Spinal cord (tissue), 10 donors: Measurements from ENCODE around the gene CDKN3. TPM values are rescaled to one million over a fixed set of nuclear protein-coding genes. Genes with fewer than 3 reads are reported as not detected.
"Not testable (repeated sequence)": the region's sequence is repeated elsewhere in the genome, so short reads cannot be mapped to it uniquely, and the experiment has no call there.

Source experiments
- DNase-seq, 6 donors: peaks; one replicate each; pipeline versions ENCODE4 v3.0.0 to v3.0.0-alpha.2; 2013 to 2015; ENCODE audit warnings: low spot score in 6 of 6, low read depth in 4 of 6
- H3K27ac ChIP-seq: one replicate; pipeline ENCODE4 v1.5.1; 2013; ENCODE audit warnings: low read depth, low read length, control low read depth
- H3K27me3 ChIP-seq: one replicate; pipeline ENCODE4 v1.6.1; 2013; ENCODE audit warnings: low read length; ENCODE audit not compliant: control insufficient read depth, insufficient read depth
- H3K36me3 ChIP-seq: one replicate; pipeline ENCODE4 v1.6.1; 2013; ENCODE audit warnings: low read length; ENCODE audit not compliant: control insufficient read depth, insufficient read depth
- H3K4me1 ChIP-seq: one replicate; pipeline ENCODE4 v1.6.1; 2013; ENCODE audit warnings: low read length; ENCODE audit not compliant: control insufficient read depth, insufficient read depth
- H3K4me3 ChIP-seq: one replicate; pipeline ENCODE4 v1.5.1; 2013; ENCODE audit warnings: low read depth, low read length, control low read depth
- H3K9me3 ChIP-seq: one replicate; pipeline ENCODE4 v1.6.1; 2013; ENCODE audit warnings: low read length; ENCODE audit not compliant: control insufficient read depth, insufficient read depth
- WGBS: methylation state at CpG from one replicate; pipeline ENCODE4 v1.1.5; 2013; ENCODE audit warnings: missing lambda C conversion rate; ENCODE audit not compliant: insufficient coverage; 5-methylcytosine and 5-hydroxymethylcytosine counted together
- polyA plus RNA-seq, 2 donors: library from polyadenylated mRNA; unstranded; fragments of 120-200 nt; gene quantifications; one replicate each; pipeline ENCODE4 v1.2.1, GENCODE V29; 2013; ENCODE audit not compliant: insufficient read length in 2 of 2
- total RNA-seq, 2 donors: library from RNA; depleted of rRNA in 1 of 2; stranded (reverse); fragments of 120-200 nt in 1 of 2; fragments of >200 nt in 1 of 2; gene quantifications; one replicate each; pipeline versions ENCODE4 v1.2.3 to v1.2.4, GENCODE V29; 2013 to 2014
- donor health status: healthy.

The CDKN3 gene
- total and polyA plus RNA-seq, 4 donors: 16.3 to 18.6 (median 17.9) TPM

GRCh38 chr14:54450535-54450934, 53.7 kb downstream of the CDKN3 start:
- H3K4me3 ChIP-seq: no peak overlapping the region
- H3K27me3 ChIP-seq: peaks cover 4% of the 10 kb centered on the region
- WGBS: no CpG with 5 or more reads among the region's 3 CpGs
- no peak overlapping the region for H3K27ac ChIP-seq
- peaks cover 3% of the 10 kb centered on the region for H3K4me1 ChIP-seq
- H3K9me3 ChIP-seq: no peaks in the 10 kb centered on the region
- H3K36me3 ChIP-seq: no peaks in the 10 kb centered on the region
- no peak for DNase-seq

GRCh38 chr14:54451121-54451601, 54.4 kb downstream of the CDKN3 start:
- Histone ChIP-seq H3K4me1 (peaks cover 3% of the 10 kb centered on the region), H3K9me3 (no peaks in the 10 kb centered on the region), H3K27ac (no peak overlapping the region), H3K36me3 (no peaks in the 10 kb centered on the region), H3K4me3 (no peak overlapping the region), H3K27me3 (peaks cover 4% of the 10 kb centered on the region)
- 88% methylated on average over 6 of the region's 7 CpGs for WGBS
- DNase-seq: no peak

GRCh38 chr14:54451961-54452360, 55.2 kb downstream of the CDKN3 start:
- DNase-seq: no peak
- no peaks in the 10 kb centered on the region for H3K9me3 ChIP-seq
- 83% methylated on average over 1 of the region's 3 CpGs for WGBS
- H3K27me3 ChIP-seq: peaks cover 4% of the 10 kb centered on the region
- H3K4me1 ChIP-seq: no peaks in the 10 kb centered on the region
- H3K36me3 ChIP-seq: no peaks in the 10 kb centered on the region
- no peak overlapping the region for H3K27ac ChIP-seq
- H3K4me3 ChIP-seq: no peak overlapping the region

GRCh38 chr14:54453252-54453651, 56.4 kb downstream of the CDKN3 start:
- H3K4me1 ChIP-seq: no peaks in the 10 kb centered on the region
- H3K27me3 ChIP-seq: peaks cover 4% of the 10 kb centered on the region
- no peak overlapping the region for H3K4me3 ChIP-seq
- no CpG with 5 or more reads among the region's 3 CpGs for WGBS
- H3K27ac ChIP-seq: no peak overlapping the region
- H3K9me3 ChIP-seq: no peaks in the 10 kb centered on the region
- DNase-seq: no peak
- no peaks in the 10 kb centered on the region for H3K36me3 ChIP-seq

- H3K4me3 ChIP-seq, H3K4me1 ChIP-seq, H3K27me3 ChIP-seq, H3K36me3 ChIP-seq, H3K9me3 ChIP-seq, H3K27ac ChIP-seq, DNase-seq: not testable (repeated sequence)
- WGBS: 93% methylated on average over 2 of the region's 5 CpGs
Observed at GRCh38 chr14:54453990-54454389, 57.2 kb downstream of the CDKN3 start.

- Histone ChIP-seq H3K4me3 (no peak overlapping the region), H3K36me3 (no peaks in the 10 kb centered on the region), H3K4me1 (no peaks in the 10 kb centered on the region), H3K27me3 (no peaks in the 10 kb centered on the region), H3K27ac (no peak overlapping the region), H3K9me3 (no peaks in the 10 kb centered on the region)
- no peak for DNase-seq
- WGBS: no CpG with 5 or more reads among the region's 1 CpG
Observed at GRCh38 chr14:54455363-54455762, 58.6 kb downstream of the CDKN3 start.

GRCh38 chr14:54456820-54457608, 60.2 kb downstream of the CDKN3 start:
- not testable (repeated sequence) for DNase-seq, H3K36me3 ChIP-seq, H3K27me3 ChIP-seq, H3K9me3 ChIP-seq, H3K4me3 ChIP-seq, H3K4me1 ChIP-seq, H3K27ac ChIP-seq
- 100% methylated on average over 1 of the region's 1 CpG for WGBS

- H3K9me3 ChIP-seq: no peaks in the 10 kb centered on the region
- H3K27me3 ChIP-seq: no peaks in the 10 kb centered on the region
- DNase-seq: no peak
- H3K4me1 ChIP-seq: no peaks in the 10 kb centered on the region
- no peak overlapping the region for H3K4me3 ChIP-seq
- no CpG with 5 or more reads among the region's 3 CpGs for WGBS
- H3K27ac ChIP-seq: no peak overlapping the region
- no peaks in the 10 kb centered on the region for H3K36me3 ChIP-seq
Observed at GRCh38 chr14:54457609-54457996, 60.8 kb downstream of the CDKN3 start.

- H3K27me3 ChIP-seq, DNase-seq, H3K36me3 ChIP-seq, H3K4me1 ChIP-seq, H3K9me3 ChIP-seq, H3K27ac ChIP-seq, H3K4me3 ChIP-seq: not testable (repeated sequence)
Observed at GRCh38 chr14:54458536-54458935, 61.7 kb downstream of the CDKN3 start.

GRCh38 chr14:54459106-54459505, 62.3 kb downstream of the CDKN3 start:
- 92% methylated on average over 3 of the region's 3 CpGs for WGBS
- no peaks in the 10 kb centered on the region for H3K36me3 ChIP-seq
- DNase-seq: no peak
- no peaks in the 10 kb centered on the region for H3K27me3 ChIP-seq
- no peaks in the 10 kb centered on the region for H3K9me3 ChIP-seq
- H3K27ac ChIP-seq: no peak overlapping the region
- H3K4me3 ChIP-seq: no peak overlapping the region
- H3K4me1 ChIP-seq: no peaks in the 10 kb centered on the region
